Epithelial cell of proximal tubule (primary cell): Measurements from ENCODE around the gene APBA3. TPM values are rescaled to one million over a fixed set of nuclear protein-coding genes. Genes with fewer than 3 reads are reported as not detected.

Experiments used
- DNase-seq: peaks from one replicate; pipeline ENCODE4 v3.0.0-alpha.2; 2011; ENCODE audit warnings: low read depth
- H3K4me3 ChIP-seq: 2 replicates; pipeline ENCODE4 v1.5.1; 2011; ENCODE audit warnings: low read depth, mild to moderate bottlenecking, low read length
- CTCF ChIP-seq: conservative IDR thresholded peaks from 2 replicates; pipeline ENCODE4 v1.5.1; 2012; ENCODE audit warnings: low read depth, mild to moderate bottlenecking, low read length
- total RNA-seq: library from RNA; depleted of rRNA; stranded (reverse); fragments of >200 nt; gene quantifications from 2 replicates; pipeline ENCODE4 v1.2.3, GENCODE V29; 2015

The APBA3 gene
- total RNA-seq, 1 donor from 2014 or later = 25.8 TPM

- TF ChIP-seq CTCF = no peak
- no peak for DNase-seq
- H3K4me3 ChIP-seq = peak overlapping the region; percentile 48
Measured at GRCh38 chr19:3721887-3722442, 39.5 kb downstream of the APBA3 start.

- H3K4me3 ChIP-seq = peak overlapping the region; percentile 48
- TF ChIP-seq CTCF = no peak
- DNase-seq = no peak
Measured at GRCh38 chr19:3721131-3721886, 40.2 kb downstream of the APBA3 start.

GRCh38 chr19:3720349-3720917 is 41.1 kb downstream of the APBA3 start:
- DNase-seq = no peak
- H3K4me3 ChIP-seq = no peak overlapping the region
- TF ChIP-seq CTCF = no peak

- DNase-seq = no peak
- TF ChIP-seq CTCF = no peak
- no peak overlapping the region for H3K4me3 ChIP-seq
Measured at GRCh38 chr19:3719868-3720267, 41.6 kb downstream of the APBA3 start.

- DNase-seq = no peak
- TF ChIP-seq CTCF = no peak
- H3K4me3 ChIP-seq = no peak overlapping the region
Measured at GRCh38 chr19:3716147-3716668, 45.3 kb downstream of the APBA3 start.

GRCh38 chr19:3712663-3713611 is 48.6 kb downstream of the APBA3 start:
- no peak for DNase-seq
- H3K4me3 ChIP-seq = no peak overlapping the region
- no peak for TF ChIP-seq CTCF
